GM18861 (cell line): ENCODE measurements around the gene CLN5.

Experiments
- ATAC-seq: cut with Tn5 transposase; IDR thresholded peaks from one replicate; pipeline ENCODE4 v1.9.1; 2021; ENCODE audit not compliant: unreplicated experiment

The CLN5 gene

GRCh38 chr13:77016888-77017623 is 25.2 kb downstream of the CLN5 start:
- ATAC-seq, result no peak

GRCh38 chr13:77019756-77020155 is 27.9 kb downstream of the CLN5 start:
- ATAC-seq, result no peak

DNA sequence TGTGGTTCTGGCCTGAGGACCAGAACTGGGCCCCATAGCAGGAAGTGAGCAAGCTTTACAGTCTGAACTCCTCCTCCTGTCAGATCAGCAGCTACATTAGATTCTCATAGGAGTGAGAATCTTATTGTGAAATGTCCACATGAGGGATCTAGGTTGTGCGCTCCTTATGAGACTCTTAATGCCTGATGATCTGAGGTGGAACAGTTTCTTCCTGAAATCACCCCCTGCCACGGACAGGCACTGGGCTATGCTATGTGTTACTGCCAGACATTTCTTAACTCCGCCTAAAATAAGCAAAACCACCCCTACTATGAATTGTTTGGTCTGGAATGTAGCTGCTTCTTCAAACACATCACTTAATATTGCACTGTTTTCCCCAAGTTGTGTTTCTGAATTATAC is 30.5 kb downstream of the CLN5 start:
- ATAC-seq, result no peak

- peak; percentile 45 for ATAC-seq
Measured at GRCh38 chr13:77026255-77026860, 34.5 kb downstream of the CLN5 start.

GRCh38 chr13:77026861-77027621 is 35.2 kb downstream of the CLN5 start, which contains the start of gene FBXL3:
TSS of gene FBXL3 (minus strand) at chr13:77027159. CDS start at chr13:77021860, 5,299 bp downstream.
- peak; percentile 38 for ATAC-seq

- no peak for ATAC-seq
Measured at GRCh38 chr13:77028202-77028601, 36.3 kb downstream of the CLN5 start.

DNA sequence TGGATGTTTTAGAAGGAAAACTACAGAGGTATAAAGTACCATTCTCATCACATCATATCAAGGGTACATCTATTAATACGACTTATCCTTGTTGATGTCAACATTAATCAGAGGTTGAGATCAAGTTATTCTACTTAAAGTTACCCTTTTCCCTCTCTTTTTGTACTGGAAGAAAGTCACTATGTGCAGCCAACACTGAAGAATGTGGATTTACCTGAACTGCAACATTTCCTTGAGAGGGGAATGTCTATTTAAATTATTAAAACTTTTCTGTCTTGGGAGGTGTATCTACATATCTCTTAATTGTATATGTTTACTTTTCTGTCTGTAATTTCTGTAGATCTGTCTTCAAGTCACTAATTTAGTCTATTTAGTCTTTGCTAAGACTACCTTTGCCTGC is 37.6 kb downstream of the CLN5 start:
- no peak for ATAC-seq

DNA sequence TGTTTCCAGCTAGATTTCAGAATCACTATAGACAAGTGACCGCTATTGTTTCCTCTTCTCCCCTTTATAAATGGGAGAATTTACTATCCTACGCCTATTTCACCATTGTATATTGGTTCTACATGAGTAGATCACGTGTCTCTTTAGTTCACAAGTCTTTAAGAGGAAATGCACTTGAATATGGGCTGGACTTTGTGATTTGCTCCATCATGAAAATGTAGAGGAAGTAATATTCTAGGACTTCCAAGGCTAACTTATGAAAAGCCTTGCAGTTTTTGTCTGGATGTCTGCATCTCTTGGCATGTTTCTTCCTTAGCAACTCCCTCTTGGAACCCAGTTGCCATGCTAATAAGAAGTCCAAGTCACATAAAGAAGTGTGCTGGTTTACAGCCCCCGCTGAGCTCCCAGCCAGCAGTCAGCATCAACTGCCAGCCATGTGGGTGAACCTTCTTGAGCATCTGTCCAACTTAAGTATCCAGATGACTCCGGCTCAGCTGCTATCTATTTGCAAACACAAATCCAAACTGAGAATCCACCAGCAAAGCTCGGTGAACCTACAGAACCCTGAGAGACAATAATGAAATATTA is 39.9 kb downstream of the CLN5 start:
- no peak for ATAC-seq

- ATAC-seq, result no peak
Measured at GRCh38 chr13:77033717-77034302, 41.9 kb downstream of the CLN5 start.

DNA sequence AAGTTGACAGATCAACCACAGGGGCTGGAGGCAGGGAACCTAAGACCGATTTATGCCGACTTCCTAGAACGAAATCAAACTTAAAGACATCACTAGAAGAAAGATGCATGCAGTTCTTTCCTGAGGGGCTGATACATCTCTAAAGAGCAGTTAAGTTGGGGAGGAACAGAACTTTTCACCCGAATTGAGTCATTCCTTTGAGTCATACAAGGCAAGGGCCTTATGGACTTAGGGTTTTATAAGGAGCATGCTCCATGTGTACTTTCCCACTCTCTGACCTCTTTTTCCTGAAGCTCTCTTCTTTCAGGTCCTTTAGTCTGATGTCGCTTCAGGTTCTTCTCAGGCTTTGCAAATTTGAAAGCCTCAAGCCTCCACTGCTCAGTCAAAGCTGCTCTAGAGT is 43.0 kb downstream of the CLN5 start:
- no peak for ATAC-seq

GRCh38 chr13:77036279-77036678 is 44.4 kb downstream of the CLN5 start:
- no peak for ATAC-seq

DNA sequence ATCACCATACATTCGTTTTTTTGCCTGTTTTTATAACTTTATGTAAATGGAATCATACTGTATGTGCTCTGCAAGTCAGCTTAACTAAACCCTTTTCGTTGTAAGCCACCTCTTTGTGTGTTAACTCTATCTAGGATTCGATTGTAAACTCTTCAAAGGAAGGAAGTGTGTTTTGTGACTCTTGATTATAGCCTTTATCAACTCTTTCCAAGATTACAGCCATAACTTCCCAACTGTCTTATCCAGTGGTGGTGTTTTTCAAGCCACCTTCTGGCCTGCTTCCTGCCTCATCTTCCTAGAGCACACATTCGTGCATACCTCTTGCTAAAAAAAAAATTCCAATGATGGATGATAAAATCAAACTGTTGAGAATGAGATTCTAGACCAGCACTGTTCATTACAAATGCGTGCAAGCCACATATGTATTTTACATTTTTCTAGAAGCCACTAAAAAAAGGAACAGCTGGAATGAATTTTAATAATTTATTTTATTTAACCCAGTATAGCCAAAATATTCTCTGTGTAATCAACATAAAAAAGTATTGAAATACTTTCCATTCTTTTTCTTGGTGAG is 47.1 kb downstream of the CLN5 start:
- no peak for ATAC-seq

DNA sequence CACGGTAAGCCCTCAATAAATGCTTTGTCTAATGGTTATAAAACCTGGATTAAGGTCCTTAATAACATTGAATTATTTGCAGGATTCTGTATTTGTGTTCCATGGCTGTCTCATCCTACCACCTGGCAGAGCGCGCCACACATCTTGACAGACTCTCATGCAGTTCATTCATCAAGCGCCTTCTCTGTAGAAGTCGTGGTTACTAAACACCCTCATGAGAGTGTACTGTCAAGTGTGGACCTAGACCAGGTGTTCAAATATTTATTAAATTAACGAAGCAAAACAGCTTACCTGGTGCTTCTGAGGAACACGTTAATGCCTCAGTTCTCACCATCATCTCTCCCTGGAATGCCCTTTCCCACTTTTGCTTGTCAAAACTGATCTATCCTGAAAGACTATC is 48.2 kb downstream of the CLN5 start:
- ATAC-seq, result no peak

DNA sequence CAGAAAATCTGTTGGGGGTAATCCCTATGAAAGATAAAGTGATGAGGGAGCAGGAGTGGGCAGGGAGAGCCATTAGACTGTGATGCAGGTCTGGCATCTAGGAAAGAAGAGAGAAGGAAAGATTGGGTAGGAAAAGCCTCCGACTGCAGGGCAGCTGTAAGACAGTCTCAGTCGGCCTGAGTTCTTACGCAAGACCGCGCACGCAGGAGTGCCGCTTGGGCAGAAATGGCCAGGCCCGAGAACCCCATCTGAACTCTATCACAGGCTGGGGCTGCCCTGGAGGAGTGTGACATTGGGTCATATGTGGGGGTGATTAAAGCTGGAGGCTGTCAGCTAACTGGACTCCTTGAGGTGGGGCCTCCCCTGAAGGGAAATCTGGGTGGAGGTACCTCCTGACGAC is 49.0 kb downstream of the CLN5 start:
- no peak for ATAC-seq

DNA sequence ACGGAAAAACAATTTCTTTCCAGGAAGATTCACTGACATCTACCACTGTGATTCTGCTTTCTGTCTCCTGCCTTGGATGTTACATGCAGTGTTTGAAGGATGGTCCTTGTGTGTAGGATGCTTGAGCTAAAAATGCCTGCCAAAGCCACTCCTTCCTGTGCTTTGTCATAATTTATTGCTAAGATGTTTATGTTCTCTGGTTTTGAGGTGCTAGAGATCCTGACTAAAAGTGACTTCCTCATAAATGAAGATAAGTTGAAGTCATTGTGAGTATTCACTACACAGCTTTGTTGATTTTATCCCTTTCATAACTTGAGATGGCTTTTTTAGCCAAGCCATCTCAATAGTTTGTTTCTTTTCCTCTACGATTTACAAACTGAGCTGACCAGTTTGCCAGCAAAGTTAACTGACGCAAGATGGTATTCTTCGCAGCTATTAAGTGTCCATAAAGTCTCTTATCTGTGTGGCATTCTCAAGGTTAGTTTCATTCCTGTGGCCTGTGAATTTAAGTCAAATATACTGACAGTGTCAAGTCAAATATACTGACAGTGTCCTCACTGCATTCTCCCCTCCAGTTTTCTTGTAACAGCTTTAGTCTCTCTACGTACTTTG is 50.8 kb downstream of the CLN5 start:
- no peak for ATAC-seq

DNA sequence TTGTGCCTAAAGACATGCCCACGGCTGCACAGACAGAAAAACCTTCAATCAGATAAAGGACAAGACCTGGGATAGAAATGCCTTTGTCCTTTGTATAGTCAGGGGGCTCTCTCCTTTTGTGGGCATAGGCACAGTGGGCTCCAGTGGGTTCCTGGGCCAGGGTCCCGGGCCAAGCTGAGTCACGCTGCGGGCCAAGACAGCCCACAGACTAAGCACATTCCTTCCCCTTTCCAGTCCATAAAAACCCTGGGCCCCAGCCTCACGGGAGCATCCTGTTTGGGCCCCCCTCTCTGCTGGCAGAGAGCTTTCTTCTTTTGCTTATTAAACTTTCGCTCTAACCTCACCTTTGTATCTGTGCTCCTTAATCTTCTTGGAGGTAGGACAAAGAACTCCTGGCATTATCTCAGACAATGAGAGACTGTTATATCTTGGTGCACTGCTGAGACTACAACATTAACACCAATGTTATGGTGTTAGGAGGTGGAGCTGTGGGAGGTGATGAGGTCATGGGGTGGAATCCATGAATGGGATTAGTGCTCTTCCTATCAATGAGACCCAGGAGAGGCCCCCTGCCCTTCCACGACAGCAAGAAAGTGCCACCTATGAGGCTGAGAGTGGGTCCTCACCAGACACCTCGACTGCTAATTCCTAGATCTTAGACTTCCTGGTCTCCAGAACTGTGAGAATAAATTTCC is 55.9 kb downstream of the CLN5 start:
- no peak for ATAC-seq

DNA sequence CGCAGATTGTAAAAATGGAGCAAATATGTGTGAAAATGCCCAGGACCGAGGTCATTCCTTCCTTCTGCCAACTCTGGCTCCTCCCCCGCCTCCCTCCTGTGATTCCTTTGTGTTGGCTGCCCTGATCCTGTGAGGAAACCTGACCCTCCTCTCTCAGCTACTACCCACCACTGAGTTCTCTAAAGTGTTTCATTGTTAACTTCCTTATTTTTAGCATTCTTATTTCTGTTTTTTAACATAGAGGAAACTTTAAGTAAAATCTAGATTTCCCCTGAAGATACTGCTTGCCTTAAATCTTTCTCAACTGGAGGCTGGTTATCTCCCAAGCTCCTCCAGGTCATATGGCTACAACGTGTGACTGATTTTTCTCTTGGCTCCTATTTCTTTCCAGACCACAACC is 56.8 kb downstream of the CLN5 start:
- ATAC-seq, result no peak

DNA sequence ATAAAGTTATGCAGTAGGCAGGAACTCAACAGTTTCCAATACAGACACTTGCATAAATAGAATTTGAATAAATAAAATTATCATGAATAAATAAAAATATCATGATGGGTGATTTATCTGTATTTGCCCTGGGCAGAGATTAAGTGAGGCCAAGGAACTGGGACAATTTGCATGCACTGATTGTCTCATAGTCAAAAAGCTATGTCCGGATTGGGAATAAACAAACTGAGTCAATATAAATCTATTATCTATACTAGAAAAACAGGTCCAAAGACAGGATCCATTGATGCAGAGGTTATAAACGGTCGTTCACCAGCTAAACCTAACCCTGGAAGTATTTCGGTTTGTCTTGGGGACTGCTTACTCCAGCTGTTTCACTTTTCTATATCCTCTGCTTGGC is 61.3 kb downstream of the CLN5 start:
- ATAC-seq, result no peak
